Right lobe of liver (tissue), 6 donors: ENCODE measurements around the gene QSER1. TPM values are rescaled to one million over a fixed set of nuclear protein-coding genes. Genes with fewer than 3 reads are reported as not detected.

Experiments used
- ATAC-seq, 4 donors: fragments of 200-7000 bp; cut with Tn5 transposase; one replicate each; pipeline ENCODE4 v1.9.1; 2020; ENCODE audit warnings: mild to moderate bottlenecking in 4 of 4, moderate library complexity in 4 of 4
- DNase-seq, 3 donors: peaks; one replicate each; pipeline ENCODE4 v3.0.0-alpha.2; 2020
- H3K27ac ChIP-seq, 3 donors: fragments of 200-600 bp; one replicate each; pipeline ENCODE4 v1.8.0; 2022
- H3K27me3 ChIP-seq, 2 donors: fragments of 200-600 bp; one replicate each; pipeline ENCODE4 v1.8.0; 2022
- H3K36me3 ChIP-seq, 4 donors: fragments of 200-600 bp; sonication (generic) in 1 of 4; one replicate each; pipeline versions ENCODE4 v1.5.1 to v1.8.0; 2017 to 2022; ENCODE audit warnings: control low read depth in 1 of 4
- H3K4me1 ChIP-seq, 4 donors: fragments of 200-600 bp; sonication (generic) in 1 of 4; one replicate each; pipeline versions ENCODE4 v1.5.1 to v1.8.0; 2017 to 2022; ENCODE audit warnings: control low read depth in 1 of 4
- H3K4me3 ChIP-seq, 3 donors: fragments of 200-600 bp; one replicate each; pipeline ENCODE4 v1.8.0; 2022
- H3K9me3 ChIP-seq, 4 donors: fragments of 200-600 bp; sonication (generic) in 1 of 4; one replicate each; pipeline versions ENCODE4 v1.5.1 to v1.8.0; 2017 to 2022; ENCODE audit warnings: control low read depth in 1 of 4
- POLR2A ChIP-seq: fragments of 450-650 bp; IDR thresholded peaks from one replicate; pipeline ENCODE4 v1.6.1; 2017; ENCODE audit warnings: antibody characterized with exemption, mild to moderate bottlenecking
- WGBS: methylation state at CpG from one replicate; pipeline ENCODE4 v1.1.6; 2018; ENCODE audit warnings: low coverage, low lambda C conversion rate; ENCODE audit not compliant: insufficient coverage; ENCODE audit errors: missing lambda C conversion rate; 5-methylcytosine and 5-hydroxymethylcytosine counted together
- intact Hi-C, 2 donors: fragments of 100-400 bp; cut with DNase I; formaldehyde crosslinking; loops; one replicate each; pipeline versions ENCODE4 v1.11.2 to v1.14.1; 2022
- total RNA-seq, 6 experiments: library from RNA; depleted of rRNA in 2 of 6; stranded (reverse); fragments of >200 nt in 2 of 6; fragmentation: NEBNext Ultra II Directional in 3 of 6; extraction: Animal tissue kit (Norgen Biotek cat#: 25700) in 3 of 6; gene quantifications; one replicate each; pipeline versions ENCODE4 v1.1.0 to v1.2.4, GENCODE V29; 2016 to 2023
- TF ChIP-seq, protein P1 (sequence below), 4 donors: fragments of 200-600 bp in 3 of 4; fragments of 450-650 bp in 1 of 4; IDR thresholded peaks; one replicate each; pipeline versions ENCODE4 v1.5.1 to v1.8.0; 2016 to 2022; ENCODE audit warnings: antibody characterized with exemption in 4 of 4, mild to moderate bottlenecking in 2 of 4
- donor health status: DM: no; HTN: yes; CAD: no.
- donor health status: DM: no; HTN: no; CAD: no.
- donor health status: DM: no; HTN: no; CAD: no.
- donor health status: DM: no; HTN: yes; CAD: no.
- donor health status: DM: no; HTN: yes; CAD: no.

QSER1 gene
- total RNA-seq, 6 experiments from 2014 or later, result 7.7 to 12.8 (median 11.0) TPM

- TF ChIP-seq POLR2A, result no peak
- TF ChIP-seq, protein P1, sequence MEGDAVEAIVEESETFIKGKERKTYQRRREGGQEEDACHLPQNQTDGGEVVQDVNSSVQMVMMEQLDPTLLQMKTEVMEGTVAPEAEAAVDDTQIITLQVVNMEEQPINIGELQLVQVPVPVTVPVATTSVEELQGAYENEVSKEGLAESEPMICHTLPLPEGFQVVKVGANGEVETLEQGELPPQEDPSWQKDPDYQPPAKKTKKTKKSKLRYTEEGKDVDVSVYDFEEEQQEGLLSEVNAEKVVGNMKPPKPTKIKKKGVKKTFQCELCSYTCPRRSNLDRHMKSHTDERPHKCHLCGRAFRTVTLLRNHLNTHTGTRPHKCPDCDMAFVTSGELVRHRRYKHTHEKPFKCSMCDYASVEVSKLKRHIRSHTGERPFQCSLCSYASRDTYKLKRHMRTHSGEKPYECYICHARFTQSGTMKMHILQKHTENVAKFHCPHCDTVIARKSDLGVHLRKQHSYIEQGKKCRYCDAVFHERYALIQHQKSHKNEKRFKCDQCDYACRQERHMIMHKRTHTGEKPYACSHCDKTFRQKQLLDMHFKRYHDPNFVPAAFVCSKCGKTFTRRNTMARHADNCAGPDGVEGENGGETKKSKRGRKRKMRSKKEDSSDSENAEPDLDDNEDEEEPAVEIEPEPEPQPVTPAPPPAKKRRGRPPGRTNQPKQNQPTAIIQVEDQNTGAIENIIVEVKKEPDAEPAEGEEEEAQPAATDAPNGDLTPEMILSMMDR (IDR thresholded peaks at IDR 0.05), result no peak
- peaks cover 0 to 13% (median 0%) of the 10 kb centered on the region in 4 donors for H3K4me1 ChIP-seq
- 58% methylated on average over 4 of the region's 4 CpGs for WGBS
- ATAC-seq (no peak), DNase-seq (no peak)
- no peaks in the 10 kb centered on the region for H3K36me3 ChIP-seq
- no peak overlapping the region for H3K27ac ChIP-seq
- H3K27me3 ChIP-seq, result no peaks in the 10 kb centered on the region
- H3K9me3 ChIP-seq, result no peaks in the 10 kb centered on the region
- intact Hi-C loops, result loop anchor here in 1 of 2 donors (10.0 kb wide), 1 partner anchor 46 kb away; no protein-coding TSS in a partner anchor
- H3K4me3 ChIP-seq, result no peak overlapping the region
These were observed 11.3 kb upstream of the QSER1 start for GRCh38 chr11:32881286-32881685.

GRCh38 chr11:32883421-32883820 is 9.2 kb upstream of the QSER1 start:
- WGBS, result 44% methylated on average over 3 of the region's 3 CpGs
- H3K27me3 ChIP-seq, result no peaks in the 10 kb centered on the region

GRCh38 chr11:32884023-32884422 is 8.6 kb upstream of the QSER1 start:
- peak in 1 of 3 donors; percentile 60 for DNase-seq
- peak; percentile 51 to 78 (median 71) for ATAC-seq
- intact Hi-C loops, result loop anchor here in 1 of 2 donors (10.0 kb wide), 1 partner anchor 49 kb away; no protein-coding TSS in a partner anchor

More at GRCh38 chr11:32883421-32883820, 9.2 kb upstream of the QSER1 start:
- no peak for ATAC-seq
- TF ChIP-seq, protein P1 (IDR thresholded peaks at IDR 0.05), result no peak
- no peak for TF ChIP-seq POLR2A
- Histone ChIP-seq H3K27ac (peak overlapping the region in 2 of 3 donors; percentile 10 to 43), H3K36me3 (no peaks in the 10 kb centered on the region), H3K4me1 (peaks cover 0 to 16% (median 0%) of the 10 kb centered on the region in 4 donors), H3K4me3 (no peak overlapping the region), H3K9me3 (no peaks in the 10 kb centered on the region)
- intact Hi-C loops, result loop anchor here in 1 of 2 donors (10.0 kb wide), 1 partner anchor 49 kb away; no protein-coding TSS in a partner anchor
- DNase-seq, result no peak

GRCh38 chr11:32884770-32885384 is 7.7 kb upstream of the QSER1 start:
- DNase-seq, result no peak
- TF ChIP-seq, protein P1 (IDR thresholded peaks at IDR 0.05), result peak in 3 of 4 donors; percentile 42 to 52 (median 45)
- TF ChIP-seq POLR2A, result no peak
- Histone ChIP-seq H3K4me3 (no peak overlapping the region), H3K27ac (peak overlapping the region in 2 of 3 donors; percentile 43 to 58), H3K27me3 (no peaks in the 10 kb centered on the region), H3K36me3 (no peaks in the 10 kb centered on the region), H3K4me1 (peaks cover 0 to 16% (median 0%) of the 10 kb centered on the region in 4 donors), H3K9me3 (no peaks in the 10 kb centered on the region)
- intact Hi-C loops, result loop anchor here in 1 of 2 donors (10.0 kb wide), 1 partner anchor 50 kb away; no protein-coding TSS in a partner anchor
- 65% methylated on average over 3 of the region's 3 CpGs for WGBS
- ATAC-seq, result peak; percentile 46 to 68 (median 62)

More at GRCh38 chr11:32884023-32884422, 8.6 kb upstream of the QSER1 start:
- no peaks in the 10 kb centered on the region for H3K27me3 ChIP-seq
- H3K4me3 ChIP-seq, result no peak overlapping the region
- WGBS, result 27% methylated on average over 3 of the region's 3 CpGs
- H3K36me3 ChIP-seq, result no peaks in the 10 kb centered on the region
- H3K9me3 ChIP-seq, result no peaks in the 10 kb centered on the region
- H3K4me1 ChIP-seq, result peaks cover 0 to 16% (median 0%) of the 10 kb centered on the region in 4 donors
- H3K27ac ChIP-seq, result peak overlapping the region in 2 of 3 donors; percentile 43 to 58
- TF ChIP-seq POLR2A, result no peak
- TF ChIP-seq, protein P1 (IDR thresholded peaks at IDR 0.05), result no peak
